Activated CD4-positive, alpha-beta T cell treated with anti-CD3 and anti-CD28 coated beads, Interleukin-2, amount 10 ng/mL, durations not matched to agents 7 days and 5 days (primary cell): ENCODE results near the gene ERFE. TPM values are rescaled to one million over a fixed set of nuclear protein-coding genes. Genes with fewer than 3 reads are reported as not detected.
"Not testable (repeated sequence)": the region's sequence is repeated elsewhere in the genome, so short reads cannot be mapped to it uniquely, and the experiment has no call there.

Source experiments
- CTCF ChIA-PET: fragments of 350-600 bp; sonication (Branson Sonifier 250); formaldehyde crosslinking; loops from one replicate; lab custom pipeline; 2021; ENCODE audit warnings: antibody characterized with exemption; lab: Charles Lee
- POLR2A ChIA-PET: fragments of 350-600 bp; sonication (Branson Sonifier 250); formaldehyde crosslinking; loops from one replicate; lab custom pipeline; 2021; ENCODE audit warnings: antibody characterized with exemption; lab: Charles Lee
- DNase-seq: peaks from one replicate; pipeline ENCODE4 v3.0.0-alpha.2; 2020
- H3K27ac Mint-ChIP-seq: one replicate; pipeline ENCODE4 v1.8.0; 2021; ENCODE audit warnings: mild to moderate bottlenecking, moderate library complexity, mixed read lengths
- H3K27me3 Mint-ChIP-seq: one replicate; pipeline ENCODE4 v1.8.0; 2021; ENCODE audit warnings: mixed read lengths
- H3K36me3 Mint-ChIP-seq: one replicate; pipeline ENCODE4 v1.8.0; 2021; ENCODE audit warnings: low read depth, mixed read lengths
- H3K4me1 Mint-ChIP-seq: one replicate; pipeline ENCODE4 v1.8.0; 2021; ENCODE audit warnings: mixed read lengths
- H3K4me3 Mint-ChIP-seq: one replicate; pipeline ENCODE4 v1.8.0; 2021; ENCODE audit warnings: mild to moderate bottlenecking, moderate library complexity, mixed read lengths
- H3K9me3 Mint-ChIP-seq: one replicate; pipeline ENCODE4 v1.8.0; 2021; ENCODE audit warnings: mixed read lengths
- total RNA-seq, 2 experiments: library from RNA; stranded (reverse); gene quantifications; one replicate each; pipeline ENCODE4 v1.2.3, GENCODE V29; 2021

ERFE gene
- total RNA-seq, 2 experiments from 2014 or later: not detected

DNA sequence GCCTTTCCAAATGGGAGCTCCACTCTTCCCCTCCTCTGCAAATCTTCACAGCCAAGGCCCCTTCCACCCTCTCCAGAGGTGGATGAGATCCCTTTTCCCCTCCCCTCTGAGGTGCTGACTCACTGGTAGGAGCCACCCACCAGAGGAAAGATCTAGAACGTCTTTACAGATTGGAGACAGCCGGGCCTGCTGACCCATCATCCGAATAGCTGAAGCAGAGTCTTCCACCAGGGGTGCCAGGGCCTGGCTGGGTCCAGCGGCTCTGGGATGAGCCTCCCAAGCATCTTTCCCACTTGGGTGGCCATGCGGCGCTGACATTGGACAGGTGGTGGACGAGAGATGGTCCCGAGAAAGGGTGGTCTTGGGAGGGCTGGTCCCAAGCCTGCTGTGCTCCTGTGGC is 9.0 kb downstream of the ERFE start:
- ChIA-PET POLR2A (no interaction called here), CTCF (interaction anchor here (0.9 kb wide), 1 partner anchor 93 kb away, joined by 3 read pairs; no protein-coding TSS in a partner anchor)
- Mint-ChIP-seq H3K27ac (no peak overlapping the region), H3K27me3 (peaks cover 16% of the 10 kb centered on the region), H3K4me1 (peaks cover 3% of the 10 kb centered on the region), H3K36me3 (peaks cover 12% of the 10 kb centered on the region), H3K9me3 (no peaks in the 10 kb centered on the region), H3K4me3 (no peak overlapping the region)
- DNase-seq: no peak

DNA sequence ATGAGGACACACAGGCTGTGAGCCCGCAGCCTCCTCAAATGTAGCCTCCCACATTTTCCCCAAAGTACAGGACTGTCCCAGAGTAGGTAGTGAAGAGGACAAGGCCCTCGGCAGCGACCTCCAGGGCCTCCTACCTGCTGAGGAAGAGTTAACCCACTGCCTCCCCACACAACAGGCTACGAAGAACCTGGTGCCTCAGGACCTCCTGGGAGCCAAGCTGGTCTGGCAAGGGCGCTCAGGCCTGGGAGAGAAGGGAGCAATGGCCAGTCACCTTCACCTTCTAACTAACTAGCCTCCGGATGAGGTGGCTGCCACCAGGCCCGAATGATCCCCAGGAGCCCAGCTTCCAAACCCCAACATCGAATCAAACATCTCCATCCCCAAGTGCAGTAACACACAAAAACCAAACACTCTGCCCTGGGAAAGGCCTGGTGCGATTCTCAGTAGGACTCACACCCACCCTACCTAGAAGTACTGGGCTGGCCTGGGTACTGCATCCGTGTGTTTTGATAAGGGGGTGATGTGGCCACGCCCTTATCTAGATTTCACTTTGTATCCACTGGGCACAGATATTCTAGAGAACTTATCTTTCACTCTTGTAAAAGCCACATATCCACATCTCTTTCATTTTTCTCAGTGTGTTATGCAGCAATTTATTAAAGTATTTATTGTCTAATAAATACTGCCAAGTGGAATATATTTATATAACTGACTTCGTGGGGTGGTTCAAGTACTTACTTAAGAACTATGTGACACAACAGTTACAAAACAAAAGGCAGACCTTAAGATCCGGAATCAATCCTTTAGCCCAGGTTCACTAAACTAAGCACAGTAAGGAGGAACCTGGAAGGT is 9.7 kb downstream of the ERFE start:
- ChIA-PET POLR2A (no interaction called here), CTCF (no interaction called here)
- H3K27me3 Mint-ChIP-seq: peaks cover 11% of the 10 kb centered on the region
- H3K27ac Mint-ChIP-seq: no peak overlapping the region
- peaks cover 3% of the 10 kb centered on the region for H3K4me1 Mint-ChIP-seq
- no peak for DNase-seq
- H3K36me3 Mint-ChIP-seq: peaks cover 17% of the 10 kb centered on the region
- no peaks in the 10 kb centered on the region for H3K9me3 Mint-ChIP-seq
- H3K4me3 Mint-ChIP-seq: no peak overlapping the region

DNA sequence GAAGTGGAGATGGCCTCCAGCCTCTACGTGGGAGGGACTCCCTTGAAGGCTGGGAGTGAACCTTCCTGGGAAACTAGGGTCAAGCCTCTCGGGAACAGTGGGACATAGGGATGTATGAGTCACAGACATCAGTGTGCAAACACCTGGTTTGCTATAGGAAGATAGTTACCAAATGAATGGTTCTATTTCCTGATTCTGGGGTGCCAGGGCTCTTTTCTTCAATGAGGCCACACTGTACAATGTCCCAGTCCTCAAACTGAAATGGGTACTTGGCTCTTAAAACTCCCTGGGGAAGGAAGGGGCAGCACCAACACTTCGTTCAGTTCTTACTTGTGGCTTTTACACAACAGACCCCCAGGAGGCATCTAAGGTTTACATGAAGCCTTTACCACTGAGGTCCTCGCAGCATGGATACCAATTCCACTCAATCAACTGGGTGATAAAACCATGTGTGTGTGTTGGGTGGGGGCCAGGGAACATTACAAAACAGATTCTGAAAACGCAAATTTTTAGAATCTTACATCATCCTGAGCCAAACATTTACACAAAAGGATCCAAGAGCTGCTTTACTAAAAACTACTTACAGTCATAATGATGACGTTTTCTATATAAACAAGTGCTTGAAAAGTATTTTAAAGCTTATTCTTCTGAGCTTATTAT is 10.4 kb downstream of the ERFE start:
- Mint-ChIP-seq H3K27ac (no peak overlapping the region), H3K27me3 (peaks cover 11% of the 10 kb centered on the region), H3K4me1 (peaks cover 3% of the 10 kb centered on the region), H3K36me3 (peaks cover 19% of the 10 kb centered on the region), H3K4me3 (no peak overlapping the region), H3K9me3 (no peaks in the 10 kb centered on the region)
- CTCF ChIA-PET: no interaction called here
- DNase-seq: no peak
- POLR2A ChIA-PET: interaction anchor here (0.6 kb wide), 1 partner anchor 23 kb away, joined by 4 read pairs; no protein-coding TSS in a partner anchor

DNA sequence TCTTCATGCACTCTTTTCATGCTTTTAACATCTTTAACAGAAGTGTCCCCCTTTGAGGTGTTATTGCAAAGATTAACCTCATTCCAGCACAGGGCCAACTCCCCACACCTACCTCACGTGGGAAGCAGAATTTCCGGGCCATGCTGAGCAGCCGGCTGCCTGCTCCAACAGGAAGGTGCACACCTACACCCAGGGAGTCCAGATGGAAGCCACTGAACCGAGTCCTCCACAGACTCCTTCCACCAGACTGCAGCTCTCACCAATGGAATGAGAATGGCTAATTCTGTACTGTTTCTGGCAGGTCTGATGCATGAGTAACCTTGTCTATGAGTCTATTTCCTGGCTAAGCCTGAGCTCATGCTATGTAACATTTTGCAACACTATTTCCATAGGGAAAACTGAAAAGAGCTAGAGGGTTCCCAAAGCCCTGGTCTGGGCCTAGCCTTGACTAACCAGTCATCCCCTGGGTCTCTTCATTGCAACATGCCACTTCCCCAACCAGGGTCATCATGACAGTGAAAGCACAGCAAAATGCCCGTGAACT is 11.0 kb downstream of the ERFE start:
- H3K4me3 Mint-ChIP-seq: no peak overlapping the region
- peaks cover 3% of the 10 kb centered on the region for H3K4me1 Mint-ChIP-seq
- CTCF ChIA-PET: no interaction called here
- H3K36me3 Mint-ChIP-seq: peaks cover 22% of the 10 kb centered on the region
- POLR2A ChIA-PET: interaction anchor here (0.6 kb wide), 1 partner anchor 23 kb away, joined by 4 read pairs; no protein-coding TSS in a partner anchor
- H3K27ac Mint-ChIP-seq: no peak overlapping the region
- no peak for DNase-seq
- H3K9me3 Mint-ChIP-seq: no peaks in the 10 kb centered on the region
- peaks cover 7% of the 10 kb centered on the region for H3K27me3 Mint-ChIP-seq

DNA sequence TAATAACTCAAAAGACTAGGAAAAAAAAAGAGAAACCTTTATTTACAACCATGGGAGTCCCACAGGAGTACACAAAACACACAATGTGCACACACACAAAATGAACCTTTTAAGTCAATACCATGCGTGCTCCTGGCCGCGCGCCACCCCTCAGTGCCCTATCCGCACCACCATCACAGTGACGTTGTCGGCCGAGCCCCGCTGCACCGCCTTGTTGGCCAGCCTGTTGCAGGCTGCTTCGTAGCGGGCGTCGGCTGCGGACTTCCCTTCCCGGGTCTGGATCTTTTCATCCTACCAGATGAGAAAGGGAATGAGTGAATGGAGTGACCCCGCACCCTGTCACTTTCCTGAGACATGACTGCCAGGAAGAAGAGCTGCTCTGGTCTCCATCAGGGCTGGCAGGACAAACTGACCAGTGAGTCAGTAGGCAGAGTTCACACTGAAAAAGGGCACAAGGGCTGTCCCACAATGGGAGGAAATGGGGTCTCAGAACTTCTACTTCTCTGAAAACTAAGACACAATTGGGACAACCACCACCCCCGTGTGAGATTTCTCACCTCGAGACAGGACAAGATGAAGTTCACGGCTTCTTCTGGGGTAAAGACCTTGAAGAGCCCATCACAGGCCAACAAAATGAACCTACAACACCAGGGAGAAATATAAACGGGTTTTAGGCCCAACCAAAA is 11.8 kb downstream of the ERFE start:
- peaks cover 22% of the 10 kb centered on the region for H3K36me3 Mint-ChIP-seq
- H3K9me3 Mint-ChIP-seq: no peaks in the 10 kb centered on the region
- H3K27me3 Mint-ChIP-seq: peaks cover under 1% of the 10 kb centered on the region

DNA sequence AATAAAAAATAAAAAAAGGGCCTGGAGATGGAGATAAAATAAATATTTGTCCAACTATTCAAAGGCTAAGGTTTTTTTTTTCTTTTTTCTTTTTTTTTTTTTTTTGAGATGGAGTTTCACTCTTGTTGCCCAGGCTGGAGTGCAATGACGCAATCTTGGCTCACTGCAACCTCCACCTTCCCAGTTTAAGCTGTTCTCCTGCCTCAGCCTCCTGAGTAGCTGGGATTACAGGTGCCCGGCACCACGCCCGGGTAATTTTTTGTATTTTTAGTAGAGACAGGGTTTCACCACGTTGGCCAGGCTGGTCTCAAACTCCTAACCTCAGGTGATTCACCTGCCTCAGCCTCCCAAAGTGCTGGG is 12.3 kb downstream of the ERFE start:
- H3K4me1 Mint-ChIP-seq, CTCF ChIA-PET, H3K9me3 Mint-ChIP-seq, H3K27ac Mint-ChIP-seq, H3K27me3 Mint-ChIP-seq, DNase-seq, H3K4me3 Mint-ChIP-seq, POLR2A ChIA-PET: not testable (repeated sequence)
- peaks cover 22% of the 10 kb centered on the region for H3K36me3 Mint-ChIP-seq

More for the DNA sequence above, 11.8 kb downstream of the ERFE start:
- Mint-ChIP-seq H3K4me1 (peaks cover 3% of the 10 kb centered on the region), H3K4me3 (no peak overlapping the region), H3K27ac (no peak overlapping the region)
- CTCF ChIA-PET: no interaction called here
- no peak for DNase-seq
- POLR2A ChIA-PET: no interaction called here

DNA sequence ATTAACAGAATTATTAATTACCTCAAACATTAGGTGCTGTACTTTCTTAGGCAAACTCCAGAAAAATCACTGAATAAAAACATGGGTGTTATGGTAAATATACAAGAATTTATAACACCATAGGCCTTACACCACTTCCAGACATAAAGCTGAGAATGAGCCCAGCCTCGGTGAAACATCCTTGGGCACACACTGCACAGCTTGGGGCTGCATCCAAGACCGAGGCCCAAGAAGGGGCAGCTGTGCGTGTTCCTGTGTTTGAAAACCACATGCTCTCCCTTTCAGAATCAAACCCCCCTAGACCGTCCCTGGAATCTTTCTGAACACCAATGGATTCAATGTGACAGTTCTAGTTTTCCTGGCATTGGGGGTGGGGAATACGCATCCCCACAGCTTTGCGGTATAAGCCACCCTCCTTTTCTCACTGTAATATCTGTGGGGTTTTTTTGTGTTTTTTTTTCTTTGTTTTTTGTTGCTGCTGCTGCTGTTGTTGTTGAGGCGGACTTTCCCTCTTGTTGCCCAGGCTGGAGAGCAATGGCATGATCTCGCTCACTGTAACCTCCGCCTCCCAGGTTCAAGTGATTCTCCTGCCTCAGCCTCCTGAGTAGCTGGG is 12.9 kb downstream of the ERFE start:
- H3K9me3 Mint-ChIP-seq: no peaks in the 10 kb centered on the region
- POLR2A ChIA-PET: no interaction called here
- H3K27me3 Mint-ChIP-seq: no peaks in the 10 kb centered on the region
- CTCF ChIA-PET: no interaction called here
- no peak overlapping the region for H3K4me3 Mint-ChIP-seq
- peaks cover 3% of the 10 kb centered on the region for H3K4me1 Mint-ChIP-seq
- no peak for DNase-seq
- peak overlapping the region; percentile 25 for H3K27ac Mint-ChIP-seq
- H3K36me3 Mint-ChIP-seq: peaks cover 22% of the 10 kb centered on the region

DNA sequence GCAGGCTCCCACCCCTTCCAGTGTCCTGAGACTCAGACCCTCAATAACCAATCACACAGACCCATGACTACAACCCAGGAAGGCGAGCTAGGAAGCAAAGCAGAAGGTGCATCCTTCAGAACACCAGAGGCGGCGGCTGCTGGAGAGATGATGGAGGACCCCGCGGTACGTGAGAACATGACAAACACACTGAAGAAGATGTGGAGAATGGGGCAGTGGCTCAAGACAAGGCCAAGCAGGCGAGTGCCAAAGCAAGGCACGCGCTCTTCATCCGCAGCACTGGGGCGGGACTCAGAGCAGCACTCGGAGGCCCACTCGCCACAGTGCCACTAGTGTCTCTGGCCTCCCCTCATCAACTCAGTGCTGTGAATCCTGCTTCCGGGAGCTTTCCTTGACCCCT is 13.7 kb downstream of the ERFE start:
- no peak for DNase-seq
- Mint-ChIP-seq H3K4me3 (no peak overlapping the region), H3K36me3 (peaks cover 28% of the 10 kb centered on the region), H3K27me3 (no peaks in the 10 kb centered on the region), H3K27ac (no peak overlapping the region), H3K4me1 (peaks cover 3% of the 10 kb centered on the region), H3K9me3 (no peaks in the 10 kb centered on the region)
- ChIA-PET CTCF (no interaction called here), POLR2A (no interaction called here)

DNA sequence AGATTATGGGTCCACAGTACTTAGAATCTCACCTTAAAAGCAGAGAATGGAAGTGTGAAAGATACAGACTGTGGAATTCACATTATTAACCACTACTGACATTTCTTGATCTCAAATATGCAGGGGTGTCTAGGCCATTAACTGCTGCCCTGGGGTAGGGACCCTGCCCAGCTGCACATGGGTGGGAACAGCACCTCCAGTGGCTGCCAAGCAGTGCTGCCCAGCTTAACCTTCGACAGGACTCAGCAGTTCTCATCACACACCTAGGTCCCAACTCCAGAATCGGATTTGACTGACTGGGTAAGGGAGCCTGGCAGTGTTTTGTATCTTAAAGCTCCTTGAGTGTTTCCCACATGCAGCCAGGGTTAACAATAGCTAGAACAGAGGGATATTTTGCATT is 14.9 kb downstream of the ERFE start:
- no peak overlapping the region for H3K4me3 Mint-ChIP-seq
- no peaks in the 10 kb centered on the region for H3K27me3 Mint-ChIP-seq
- POLR2A ChIA-PET: no interaction called here
- peaks cover 3% of the 10 kb centered on the region for H3K4me1 Mint-ChIP-seq
- no peak for DNase-seq
- H3K27ac Mint-ChIP-seq: no peak overlapping the region
- H3K9me3 Mint-ChIP-seq: no peaks in the 10 kb centered on the region
- CTCF ChIA-PET: no interaction called here
- peaks cover 35% of the 10 kb centered on the region for H3K36me3 Mint-ChIP-seq

DNA sequence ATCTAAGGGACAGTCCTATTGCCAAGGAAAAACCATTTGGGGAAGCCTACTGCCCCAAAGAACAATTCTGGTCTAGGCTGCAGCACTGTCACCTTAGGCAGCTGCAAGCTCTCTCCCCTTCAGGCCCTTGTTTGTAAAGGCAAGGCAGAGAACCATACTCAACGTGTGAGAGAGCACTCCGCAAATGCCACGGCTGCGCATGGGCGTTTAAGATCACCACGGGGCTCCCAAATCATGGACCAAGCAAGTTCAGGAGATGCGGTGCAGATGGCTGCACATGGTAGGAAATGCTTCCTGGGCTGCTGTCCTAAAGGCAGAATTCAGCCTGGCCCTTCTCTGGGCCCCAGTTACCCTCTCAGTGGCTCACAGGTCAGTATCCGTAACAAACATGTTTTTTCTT is 15.5 kb downstream of the ERFE start:
- Mint-ChIP-seq H3K27me3 (no peaks in the 10 kb centered on the region), H3K36me3 (peaks cover 40% of the 10 kb centered on the region), H3K27ac (no peak overlapping the region), H3K9me3 (no peaks in the 10 kb centered on the region), H3K4me3 (no peak overlapping the region), H3K4me1 (peaks cover 3% of the 10 kb centered on the region)
- CTCF ChIA-PET: no interaction called here
- POLR2A ChIA-PET: no interaction called here
- DNase-seq: no peak

DNA sequence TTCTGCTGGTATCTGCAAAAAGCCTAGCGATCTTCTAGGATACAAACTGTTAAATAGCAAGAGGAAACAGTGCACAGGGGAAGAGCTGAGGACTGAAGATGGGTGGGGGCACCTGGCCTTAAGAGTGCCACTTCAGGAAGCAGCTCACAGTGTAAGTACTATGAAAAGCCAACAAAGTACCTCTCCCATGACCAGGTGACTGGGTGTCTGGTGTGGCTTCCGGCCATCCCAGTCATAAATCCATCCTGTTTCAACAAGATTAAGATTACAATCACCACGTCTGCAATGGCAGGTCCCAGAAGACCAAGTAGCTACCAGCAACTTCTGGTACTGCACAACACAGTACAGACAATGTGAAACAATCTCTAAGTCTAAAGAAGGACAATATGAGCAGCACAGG is 15.9 kb downstream of the ERFE start:
- no peaks in the 10 kb centered on the region for H3K27me3 Mint-ChIP-seq
- POLR2A ChIA-PET: no interaction called here
- DNase-seq: no peak
- CTCF ChIA-PET: no interaction called here
- H3K4me3 Mint-ChIP-seq: no peak overlapping the region
- no peaks in the 10 kb centered on the region for H3K9me3 Mint-ChIP-seq
- H3K36me3 Mint-ChIP-seq: peaks cover 42% of the 10 kb centered on the region
- no peak overlapping the region for H3K27ac Mint-ChIP-seq
- peaks cover 3% of the 10 kb centered on the region for H3K4me1 Mint-ChIP-seq

DNA sequence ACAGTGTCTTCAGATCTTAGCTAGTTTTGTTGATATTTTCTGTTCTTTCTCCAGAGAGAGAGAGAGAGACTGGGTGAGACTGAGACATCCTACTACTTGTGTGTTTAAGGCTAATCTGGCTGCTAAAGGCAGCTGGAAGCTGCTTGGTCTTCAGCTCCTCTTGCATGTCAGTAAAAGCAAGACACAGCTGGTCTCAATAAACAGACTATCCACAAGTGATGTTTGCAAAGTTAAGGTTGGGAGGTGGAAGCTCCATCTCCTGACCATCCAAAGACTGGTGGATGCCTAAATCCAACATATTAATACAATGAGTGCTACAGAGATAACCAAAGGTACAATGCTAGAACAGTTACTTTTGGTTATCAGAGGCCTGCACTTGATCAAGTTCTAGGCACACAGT is 17.8 kb downstream of the ERFE start:
- POLR2A ChIA-PET: no interaction called here
- Mint-ChIP-seq H3K27me3 (no peaks in the 10 kb centered on the region), H3K9me3 (no peaks in the 10 kb centered on the region), H3K27ac (no peak overlapping the region), H3K4me1 (no peaks in the 10 kb centered on the region), H3K36me3 (peaks cover 46% of the 10 kb centered on the region), H3K4me3 (no peak overlapping the region)
- CTCF ChIA-PET: interaction anchor here (0.5 kb wide), 1 partner anchor 849 kb away, joined by 3 read pairs; no protein-coding TSS in a partner anchor
- DNase-seq: no peak
